ENCODE results near the gene WDR37.

WDR37 gene

GRCh38 chr10:1126461-1126860 lies 70.3 kb downstream of the WDR37 start:
- H3K4me3 Mint-ChIP-seq, result no peak overlapping the region

GRCh38 chr10:1127629-1128028 lies 71.4 kb downstream of the WDR37 start:
- H3K36me3 Mint-ChIP-seq (ENCODE audit: low read depth), result peaks cover 61% of the 10 kb centered on the region
- H3K4me1 Mint-ChIP-seq (ENCODE audit: low read depth), result peaks cover 6% of the 10 kb centered on the region
- no peak overlapping the region for H3K4me3 Mint-ChIP-seq
- H3K27ac Mint-ChIP-seq, result no peak overlapping the region
- H3K9me3 Mint-ChIP-seq, result no peaks in the 10 kb centered on the region
- H3K27me3 Mint-ChIP-seq (ENCODE audit: low read depth), result no peaks in the 10 kb centered on the region

More at GRCh38 chr10:1126461-1126860, 70.3 kb downstream of the WDR37 start:
- H3K27ac Mint-ChIP-seq, result no peak overlapping the region
- H3K36me3 Mint-ChIP-seq (ENCODE audit: low read depth), result peaks cover 64% of the 10 kb centered on the region
- H3K9me3 Mint-ChIP-seq, result no peaks in the 10 kb centered on the region
- H3K27me3 Mint-ChIP-seq (ENCODE audit: low read depth), result no peaks in the 10 kb centered on the region
- H3K4me1 Mint-ChIP-seq (ENCODE audit: low read depth), result peaks cover 9% of the 10 kb centered on the region

- peaks cover 62% of the 10 kb centered on the region for H3K36me3 Mint-ChIP-seq (ENCODE audit: low read depth)
- no peaks in the 10 kb centered on the region for H3K27me3 Mint-ChIP-seq (ENCODE audit: low read depth)
- no peak overlapping the region for H3K4me3 Mint-ChIP-seq
- H3K4me1 Mint-ChIP-seq (ENCODE audit: low read depth), result peaks cover 6% of the 10 kb centered on the region
- no peak overlapping the region for H3K27ac Mint-ChIP-seq
- no peaks in the 10 kb centered on the region for H3K9me3 Mint-ChIP-seq
Observed at GRCh38 chr10:1128115-1128514, 71.9 kb downstream of the WDR37 start.

- peaks cover 6% of the 10 kb centered on the region for H3K4me1 Mint-ChIP-seq (ENCODE audit: low read depth)
- no peaks in the 10 kb centered on the region for H3K27me3 Mint-ChIP-seq (ENCODE audit: low read depth)
- H3K36me3 Mint-ChIP-seq (ENCODE audit: low read depth), result peaks cover 57% of the 10 kb centered on the region
- no peaks in the 10 kb centered on the region for H3K9me3 Mint-ChIP-seq
- H3K27ac Mint-ChIP-seq, result no peak overlapping the region
- no peak overlapping the region for H3K4me3 Mint-ChIP-seq
Observed at GRCh38 chr10:1128649-1129048, 72.5 kb downstream of the WDR37 start.

GRCh38 chr10:1130226-1130625 lies 74.0 kb downstream of the WDR37 start:
- peaks cover 45% of the 10 kb centered on the region for H3K36me3 Mint-ChIP-seq (ENCODE audit: low read depth)
- H3K4me1 Mint-ChIP-seq (ENCODE audit: low read depth), result peaks cover 7% of the 10 kb centered on the region
- H3K27ac Mint-ChIP-seq, result no peak overlapping the region
- no peak overlapping the region for H3K4me3 Mint-ChIP-seq
- H3K9me3 Mint-ChIP-seq, result no peaks in the 10 kb centered on the region
- no peaks in the 10 kb centered on the region for H3K27me3 Mint-ChIP-seq (ENCODE audit: low read depth)

- Mint-ChIP-seq H3K4me3 (no peak overlapping the region), H3K27me3 (ENCODE audit: low read depth) (no peaks in the 10 kb centered on the region), H3K4me1 (ENCODE audit: low read depth) (peaks cover 7% of the 10 kb centered on the region), H3K9me3 (no peaks in the 10 kb centered on the region), H3K36me3 (ENCODE audit: low read depth) (peaks cover 40% of the 10 kb centered on the region), H3K27ac (no peak overlapping the region)
Observed at GRCh38 chr10:1130995-1131790, 75.0 kb downstream of the WDR37 start.

- H3K36me3 Mint-ChIP-seq (ENCODE audit: low read depth), result peaks cover 34% of the 10 kb centered on the region
- no peak overlapping the region for H3K4me3 Mint-ChIP-seq
- no peaks in the 10 kb centered on the region for H3K9me3 Mint-ChIP-seq
- H3K27me3 Mint-ChIP-seq (ENCODE audit: low read depth), result no peaks in the 10 kb centered on the region
- no peak overlapping the region for H3K27ac Mint-ChIP-seq
- peaks cover 7% of the 10 kb centered on the region for H3K4me1 Mint-ChIP-seq (ENCODE audit: low read depth)
Observed at GRCh38 chr10:1132584-1132983, 76.4 kb downstream of the WDR37 start.

- peaks cover 5% of the 10 kb centered on the region for H3K9me3 Mint-ChIP-seq
- no peak overlapping the region for H3K27ac Mint-ChIP-seq
- peaks cover 7% of the 10 kb centered on the region for H3K4me1 Mint-ChIP-seq (ENCODE audit: low read depth)
- peaks cover 36% of the 10 kb centered on the region for H3K36me3 Mint-ChIP-seq (ENCODE audit: low read depth)
- peaks cover 5% of the 10 kb centered on the region for H3K27me3 Mint-ChIP-seq (ENCODE audit: low read depth)
- H3K4me3 Mint-ChIP-seq, result no peak overlapping the region
Observed at GRCh38 chr10:1133495-1134045, 77.4 kb downstream of the WDR37 start.

GRCh38 chr10:1134156-1134555 lies 78.0 kb downstream of the WDR37 start:
- peaks cover 7% of the 10 kb centered on the region for H3K4me1 Mint-ChIP-seq (ENCODE audit: low read depth)
- peaks cover 11% of the 10 kb centered on the region for H3K27me3 Mint-ChIP-seq (ENCODE audit: low read depth)
- no peak overlapping the region for H3K4me3 Mint-ChIP-seq
- H3K27ac Mint-ChIP-seq, result no peak overlapping the region
- H3K9me3 Mint-ChIP-seq, result peaks cover 11% of the 10 kb centered on the region
- H3K36me3 Mint-ChIP-seq (ENCODE audit: low read depth), result peaks cover 31% of the 10 kb centered on the region

- Mint-ChIP-seq H3K4me1 (ENCODE audit: low read depth) (peaks cover 7% of the 10 kb centered on the region), H3K4me3 (no peak overlapping the region), H3K27me3 (ENCODE audit: low read depth) (peaks cover 26% of the 10 kb centered on the region), H3K27ac (no peak overlapping the region), H3K36me3 (ENCODE audit: low read depth) (peaks cover 15% of the 10 kb centered on the region), H3K9me3 (peaks cover 13% of the 10 kb centered on the region)
Observed at GRCh38 chr10:1136268-1136667, 80.1 kb downstream of the WDR37 start.

GRCh38 chr10:1137499-1138163 lies 81.4 kb downstream of the WDR37 start:
- Mint-ChIP-seq H3K4me3 (no peak overlapping the region), H3K36me3 (ENCODE audit: low read depth) (peaks cover 7% of the 10 kb centered on the region), H3K27me3 (ENCODE audit: low read depth) (peaks cover 29% of the 10 kb centered on the region), H3K27ac (no peak overlapping the region), H3K4me1 (ENCODE audit: low read depth) (peaks cover 7% of the 10 kb centered on the region), H3K9me3 (peaks cover 13% of the 10 kb centered on the region)

GRCh38 chr10:1138529-1138928 lies 82.3 kb downstream of the WDR37 start:
- Mint-ChIP-seq H3K4me3 (no peak overlapping the region), H3K4me1 (ENCODE audit: low read depth) (peaks cover 2% of the 10 kb centered on the region), H3K9me3 (peaks cover 13% of the 10 kb centered on the region), H3K36me3 (ENCODE audit: low read depth) (peaks cover 3% of the 10 kb centered on the region), H3K27me3 (ENCODE audit: low read depth) (peaks cover 34% of the 10 kb centered on the region), H3K27ac (no peak overlapping the region)

GRCh38 chr10:1141261-1141660 lies 85.1 kb downstream of the WDR37 start:
- Mint-ChIP-seq H3K9me3 (peaks cover 18% of the 10 kb centered on the region), H3K36me3 (ENCODE audit: low read depth) (peaks cover 3% of the 10 kb centered on the region), H3K4me3 (no peak overlapping the region), H3K27ac (no peak overlapping the region), H3K4me1 (ENCODE audit: low read depth) (no peaks in the 10 kb centered on the region), H3K27me3 (ENCODE audit: low read depth) (peaks cover 51% of the 10 kb centered on the region)

- Mint-ChIP-seq H3K27ac (no peak overlapping the region), H3K9me3 (peaks cover 20% of the 10 kb centered on the region), H3K4me3 (no peak overlapping the region), H3K4me1 (ENCODE audit: low read depth) (no peaks in the 10 kb centered on the region), H3K36me3 (ENCODE audit: low read depth) (peaks cover 3% of the 10 kb centered on the region), H3K27me3 (ENCODE audit: low read depth) (peaks cover 54% of the 10 kb centered on the region)
Observed at GRCh38 chr10:1141701-1142100, 85.5 kb downstream of the WDR37 start.

GRCh38 chr10:1142596-1142995 lies 86.4 kb downstream of the WDR37 start:
- H3K27ac Mint-ChIP-seq, result no peak overlapping the region
- no peak overlapping the region for H3K4me3 Mint-ChIP-seq
- peaks cover 3% of the 10 kb centered on the region for H3K36me3 Mint-ChIP-seq (ENCODE audit: low read depth)
- H3K27me3 Mint-ChIP-seq (ENCODE audit: low read depth), result peaks cover 59% of the 10 kb centered on the region
- no peaks in the 10 kb centered on the region for H3K4me1 Mint-ChIP-seq (ENCODE audit: low read depth)
- peaks cover 25% of the 10 kb centered on the region for H3K9me3 Mint-ChIP-seq
